HL-60/S4 treated with retinoic acid at 250 ng/mL for 4 days and 3 days (cell line): ENCODE data around the gene CBX1.

ENCODE experiments used
- in situ Hi-C: fragments of 300-500 bp; cut with MboI; formaldehyde crosslinking; loops from 2 replicates; pipeline ENCODE4 v1.7.0; 2022; ENCODE audit warnings: low sequenced_read_pairs

The CBX1 gene

GRCh38 chr17:48028736-48029135 lies 72.5 kb downstream of the CBX1 start:
- in situ Hi-C loops = no loop called here

GRCh38 chr17:48027322-48027981 lies 73.8 kb downstream of the CBX1 start:
- in situ Hi-C loops = no loop called here

GRCh38 chr17:48026502-48027321 lies 74.6 kb downstream of the CBX1 start:
- in situ Hi-C loops = no loop called here

GRCh38 chr17:48025904-48026501 lies 75.3 kb downstream of the CBX1 start:
- in situ Hi-C loops = no loop called here

GRCh38 chr17:48025040-48025903 lies 76.0 kb downstream of the CBX1 start:
- in situ Hi-C loops = no loop called here

- in situ Hi-C loops = no loop called here
Measured at GRCh38 chr17:48024149-48025039, 76.9 kb downstream of the CBX1 start.

GRCh38 chr17:48023400-48024148 lies 77.7 kb downstream of the CBX1 start:
- in situ Hi-C loops = no loop called here

GRCh38 chr17:48022901-48023300 lies 78.4 kb downstream of the CBX1 start:
- in situ Hi-C loops = no loop called here

- in situ Hi-C loops = no loop called here
Measured at GRCh38 chr17:48021934-48022333, 79.3 kb downstream of the CBX1 start.
